Erythroblast (primary cell): Measurements from ENCODE around the gene RREB1.

Source experiments
- DNase-seq, 2 experiments: peaks; one replicate each; lab custom pipeline; 2025; lab: John Stamatoyannopoulos, UW
- GATA1 ChIP-seq: IDR thresholded peaks from 2 replicates; pipeline ENCODE4 v1.6.1; 2011; ENCODE audit warnings: low read depth, mild to moderate bottlenecking, control low read depth, low read length, moderate library complexity
- POLR2A ChIP-seq: IDR thresholded peaks from 2 replicates; pipeline ENCODE4 v1.6.1; 2011; ENCODE audit warnings: mild to moderate bottlenecking, low read length

The RREB1 gene

GRCh38 chr6:7108964-7109836 is 1.4 kb downstream of the RREB1 start:
- peak; percentile 60 to 75 for DNase-seq
- no peak for TF ChIP-seq POLR2A
- no peak for TF ChIP-seq GATA1

GRCh38 chr6:7110092-7110792 is 2.5 kb downstream of the RREB1 start:
- TF ChIP-seq POLR2A: no peak
- no peak for TF ChIP-seq GATA1
- DNase-seq: no peak

- no peak for DNase-seq
- TF ChIP-seq GATA1 (no peak), POLR2A (no peak)
Observed at GRCh38 chr6:7111095-7111690, 3.4 kb downstream of the RREB1 start.

- TF ChIP-seq GATA1 (no peak), POLR2A (no peak)
- DNase-seq: no peak
Observed at GRCh38 chr6:7112171-7112570, 4.4 kb downstream of the RREB1 start.

GRCh38 chr6:7112741-7113313 is 5.1 kb downstream of the RREB1 start:
- peak; percentile 35 to 60 for DNase-seq
- no peak for TF ChIP-seq POLR2A
- TF ChIP-seq GATA1: no peak

GRCh38 chr6:7114744-7115458 is 7.1 kb downstream of the RREB1 start:
- no peak for TF ChIP-seq POLR2A
- TF ChIP-seq GATA1: no peak

GRCh38 chr6:7115543-7116231 is 7.9 kb downstream of the RREB1 start:
- no peak for TF ChIP-seq GATA1
- TF ChIP-seq POLR2A: no peak
- DNase-seq: no peak

More at GRCh38 chr6:7114744-7115458, 7.1 kb downstream of the RREB1 start:
- DNase-seq: no peak

GRCh38 chr6:7119272-7119801 is 11.6 kb downstream of the RREB1 start:
- DNase-seq: peak; percentile 46 to 58
- no peak for TF ChIP-seq POLR2A
- no peak for TF ChIP-seq GATA1

- DNase-seq: no peak
- TF ChIP-seq GATA1: no peak
Observed at GRCh38 chr6:7121700-7122241, 14.0 kb downstream of the RREB1 start.

GRCh38 chr6:7122684-7123083 is 14.9 kb downstream of the RREB1 start:
- TF ChIP-seq GATA1 (no peak), POLR2A (no peak)
- no peak for DNase-seq

- DNase-seq: no peak
- TF ChIP-seq POLR2A: no peak
- TF ChIP-seq GATA1: no peak
Observed at GRCh38 chr6:7124114-7124513, 16.4 kb downstream of the RREB1 start.

GRCh38 chr6:7124636-7125035 is 16.9 kb downstream of the RREB1 start:
- TF ChIP-seq POLR2A (no peak), GATA1 (no peak)
- DNase-seq: no peak
